Measurements from ENCODE around the gene GPR137B. TPM values are rescaled to one million over a fixed set of nuclear protein-coding genes. Genes with fewer than 3 reads are reported as not detected.

Gene GPR137B
- total and polyA plus RNA-seq, 2 of the 8 experiments (the other 6 are each of a cell fraction or from before 2014, with no cell fraction given) = 6.9 to 7.7 TPM

GRCh38 chr1:236113324-236114032, 28.9 kb upstream of the GPR137B start:
- no peak overlapping the region for H4K91ac ChIP-seq (replicated peaks; ENCODE audit: insufficient read length, low read length)
- no peak overlapping the region for H3K56ac ChIP-seq (replicated peaks; ENCODE audit: insufficient read length, low read depth, low read length)
- no peaks in the 10 kb centered on the region for H3K79me2 ChIP-seq (ENCODE audit: control insufficient read depth in 1 of 2, insufficient read depth in 2 of 2, low read length in 2 of 2)
- no peaks in the 10 kb centered on the region for H3K36me3 ChIP-seq (ENCODE audit: control insufficient read depth in 2 of 4, insufficient read depth in 4 of 4, low read length in 3 of 4)
- no peak overlapping the region for H3K4me2 ChIP-seq (ENCODE audit: insufficient read depth in 1 of 2, low read depth in 2 of 2, low read length in 2 of 2)
- H2AFZ ChIP-seq (ENCODE audit: low read length) = no peak overlapping the region
- no peaks in the 10 kb centered on the region for H4K20me1 ChIP-seq (replicated peaks in 1 of 2; ENCODE audit: control insufficient read depth in 1 of 2, insufficient read depth in 2 of 2, low read length in 2 of 2)
- no peaks in the 10 kb centered on the region for H3K79me1 ChIP-seq (ENCODE audit: low read depth, low read length)
- H2AK5ac ChIP-seq (ENCODE audit: low read depth, low read length) = no peak overlapping the region
- WGBS, 2 experiments (ENCODE audit: extremely low coverage in 1 of 2, insufficient coverage in 1 of 2, insufficient read length in 1 of 2, insufficient replicate concordance in 2 of 2, low coverage in 1 of 2, low lambda C conversion rate in 2 of 2, missing lambda C conversion rate in 1 of 2) = 88% methylated on average over 15 of the region's 15 CpGs; no CpG with 5 or more reads in 1 of the 2 experiments
- no peak overlapping the region for H2BK15ac ChIP-seq (ENCODE audit: low read length)
- no peak overlapping the region for H2BK120ac ChIP-seq (replicated peaks; ENCODE audit: low read depth, low read length)
- DNase-seq (ENCODE audit: low read depth in 1 of 2, low spot score in 2 of 2) (no peak), FAIRE-seq (no peak)
- H3K4me1 ChIP-seq (replicated peaks in 1 of 4; ENCODE audit: control insufficient read depth in 3 of 4, insufficient read depth in 4 of 4, low read length in 3 of 4) = no peaks in the 10 kb centered on the region
- no peak overlapping the region for H3K18ac ChIP-seq (ENCODE audit: extremely low read depth, low read length)
- H2BK20ac ChIP-seq (ENCODE audit: low read length) = no peak overlapping the region
- no peak overlapping the region for H3K14ac ChIP-seq (ENCODE audit: insufficient read length)
- H3K4me3 ChIP-seq (ENCODE audit: extremely low read depth in 1 of 4, insufficient read depth in 2 of 4, low read depth in 3 of 4, low read length in 4 of 4) = no peak overlapping the region
- H3K4ac ChIP-seq (replicated peaks; ENCODE audit: insufficient read length, low read depth, low read length) = no peak overlapping the region
- no peak overlapping the region for H3K23ac ChIP-seq (ENCODE audit: insufficient read length)
- H3K27ac ChIP-seq (ENCODE audit: low read depth, low read length) = no peak overlapping the region
- H4K8ac ChIP-seq (ENCODE audit: extremely low read depth, insufficient read depth, low read length) = no peak overlapping the region
- ChIA-PET CTCF (ENCODE audit: partially characterized antibody) (interaction anchor here (2.5 to 8.6 kb wide), 4 partner anchors 10 to 27 kb away, joined by 12 to 61 read pairs (median 20); no protein-coding TSS in a partner anchor), POLR2A (ENCODE audit: partially characterized antibody) (no interaction called here)
- no peak overlapping the region for H2BK5ac ChIP-seq (ENCODE audit: low read depth, low read length)
- H4K5ac ChIP-seq (ENCODE audit: insufficient read length, low read depth, low read length) = no peak overlapping the region
- no peaks in the 10 kb centered on the region for H3K23me2 ChIP-seq (ENCODE audit: low read depth, low read length)
- H3K9ac ChIP-seq (replicated peaks in 1 of 4; ENCODE audit: extremely low read depth in 1 of 4, low read depth in 3 of 4, low read length in 3 of 4) = no peak overlapping the region
- no peak overlapping the region for H2BK12ac ChIP-seq (ENCODE audit: low read depth, low read length)
- H3K27me3 ChIP-seq (replicated peaks in 1 of 4; ENCODE audit: control insufficient read depth in 3 of 4, extremely low read depth in 1 of 4, insufficient read depth in 3 of 4, low read length in 3 of 4) = no peaks in the 10 kb centered on the region
- no peaks in the 10 kb centered on the region for H3K9me3 ChIP-seq (ENCODE audit: insufficient read depth in 2 of 2, low read depth in 1 of 2, low read length in 1 of 2)
- TF ChIP-seq SIN3A (conservative IDR thresholded peaks at IDR 0.05 in 1 of 2, IDR thresholded peaks at IDR 0.05 in 1 of 2; ENCODE audit: low read depth in 1 of 2, low read length in 2 of 2) (no peak), SRF (IDR thresholded peaks at IDR 0.05; ENCODE audit: low read depth, low read length) (no peak), BACH1 (IDR thresholded peaks at IDR 0.05; ENCODE audit: low read length) (no peak), ATF3 (IDR thresholded peaks at IDR 0.05; ENCODE audit: insufficient read depth, low read depth, low read length) (no peak), EGR1 (IDR thresholded peaks at IDR 0.05; ENCODE audit: borderline replicate concordance, low read depth, low read length) (no peak), PHF8 (conservative IDR thresholded peaks at IDR 0.05; ENCODE audit: low read depth, low read length) (no peak), RFX5 (IDR thresholded peaks at IDR 0.05; ENCODE audit: borderline replicate concordance, low read depth, low read length) (no peak), CTBP2 (IDR thresholded peaks at IDR 0.05; ENCODE audit: borderline replicate concordance, insufficient read depth, insufficient read length, low read length) (no peak), YY1 (IDR thresholded peaks at IDR 0.05; ENCODE audit: low read depth, low read length) (no peak), CBX8 (IDR thresholded peaks at IDR 0.05; ENCODE audit: borderline replicate concordance, low read depth, low read length) (no peak), SUZ12 (IDR thresholded peaks at IDR 0.05; ENCODE audit: low read length) (no peak), SIRT6 (IDR thresholded peaks at IDR 0.05; ENCODE audit: low read length) (no peak), TAF1 (IDR thresholded peaks at IDR 0.05; ENCODE audit: low read depth, low read length) (no peak)
